ENCODE measurements around the gene BMP4. TPM values are rescaled to one million over a fixed set of nuclear protein-coding genes. Genes with fewer than 3 reads are reported as not detected.
A peak's percentile ranks its signal among the peaks of the same experiment; 100 is the strongest.

The BMP4 gene
- total and polyA plus RNA-seq, 10 of the 15 experiments (the other 5 are each of a cell fraction or from before 2014, with no cell fraction given): 0.11 to 1.8 (median 0.60) TPM; not detected in 1

GRCh38 chr14:53943751-53944083, 12.9 kb downstream of the BMP4 start:
- H3K27me3 ChIP-seq (replicated peaks in 1 of 2; ENCODE audit: control insufficient read depth in 2 of 2, insufficient read depth in 2 of 2, low read length in 1 of 2): peaks cover 0 to 3% of the 10 kb centered on the region in 2 experiments; a peak in 1 of 4 replicates
- no peaks in the 10 kb centered on the region for H3K36me3 ChIP-seq (ENCODE audit: control insufficient read depth in 2 of 2, insufficient read depth in 2 of 2, low read length in 1 of 2)
- H3K4me1 ChIP-seq (ENCODE audit: control insufficient read depth, insufficient read depth, low read length): no peaks in the 10 kb centered on the region
- CTCF ChIA-PET: interaction anchor here (1.6 kb wide), 1 partner anchor 385 kb away, joined by 3 read pairs; no protein-coding TSS in a partner anchor
- POLR2A ChIA-PET: interaction anchor here (0.6 kb wide), 1 partner anchor 1768 kb away, joined by 4 read pairs; no protein-coding TSS in a partner anchor
- SMC1A ChIA-PET (ENCODE audit: uncharacterized antibody, unreplicated experiment): no interaction called here
- H3K9ac ChIP-seq (ENCODE audit: control insufficient read depth, insufficient read depth, low read length): no peak overlapping the region
- no TSS peak for BruUV-seq (replicated peaks)
- ATAC-seq (no peak), FAIRE-seq (no peak), DNase-seq (ENCODE audit: low read depth, low spot score) (no peak)
- no peaks in the 10 kb centered on the region for H3K9me3 ChIP-seq (replicated peaks; ENCODE audit: control insufficient read depth, insufficient read depth, low read length)
- H3K27ac ChIP-seq (ENCODE audit: control insufficient read depth, insufficient read depth): no peak overlapping the region
- no peaks in the 10 kb centered on the region for H3K79me2 ChIP-seq (ENCODE audit: control insufficient read depth, insufficient read depth, low read length)
- TF ChIP-seq TARDBP (IDR thresholded peaks at IDR 0.05; ENCODE audit: borderline replicate concordance) (no peak), RUNX3 (IDR thresholded peaks at IDR 0.05; ENCODE audit: low read length) (peak; percentile 2; the same call in 1 of the 2 replicates)
- H4K20me1 ChIP-seq (ENCODE audit: control insufficient read depth, insufficient read depth): no peaks in the 10 kb centered on the region
- H2AFZ ChIP-seq (ENCODE audit: control insufficient read depth, low read depth, low read length): no peak overlapping the region
- no peak overlapping the region for H3K4me2 ChIP-seq (ENCODE audit: control insufficient read depth, insufficient read depth)
- RAD21 ChIA-PET (ENCODE audit: unreplicated experiment): no interaction called here
- intact Hi-C loops (cut with micrococcal nuclease; ENCODE audit: unreplicated experiment): no loop called here
- 3% methylated on average over 2 of the region's 2 CpGs for WGBS (ENCODE audit: insufficient coverage, insufficient replicate concordance, low lambda C conversion rate, missing lambda C conversion rate)
- in situ Hi-C loops (cut with MboI): no loop called here
- H3K4me3 ChIP-seq: no peak overlapping the region

- peaks cover 0 to 3% of the 10 kb centered on the region in 2 experiments; a peak in 1 of 4 replicates for H3K27me3 ChIP-seq (replicated peaks in 1 of 2; ENCODE audit: control insufficient read depth in 2 of 2, insufficient read depth in 2 of 2, low read length in 1 of 2)
- 5% methylated on average over 8 of the region's 8 CpGs for WGBS (ENCODE audit: insufficient coverage, insufficient replicate concordance, low lambda C conversion rate, missing lambda C conversion rate)
- RAD21 ChIA-PET (ENCODE audit: unreplicated experiment): no interaction called here
- FAIRE-seq: no peak
- no peak for ATAC-seq
- no peak overlapping the region for H3K4me3 ChIP-seq
- BruUV-seq (replicated peaks): no TSS peak
- H4K20me1 ChIP-seq (ENCODE audit: control insufficient read depth, insufficient read depth): no peaks in the 10 kb centered on the region
- CTCF ChIA-PET: interaction anchor here (1.6 kb wide), 1 partner anchor 386 kb away, joined by 3 read pairs; no protein-coding TSS in a partner anchor
- SMC1A ChIA-PET (ENCODE audit: uncharacterized antibody, unreplicated experiment): no interaction called here
- POLR2A ChIA-PET: interaction anchor here (0.6 kb wide), 1 partner anchor 1768 kb away, joined by 4 read pairs; no protein-coding TSS in a partner anchor
- H3K36me3 ChIP-seq (ENCODE audit: control insufficient read depth in 2 of 2, insufficient read depth in 2 of 2, low read length in 1 of 2): no peaks in the 10 kb centered on the region
- no peaks in the 10 kb centered on the region for H3K4me1 ChIP-seq (ENCODE audit: control insufficient read depth, insufficient read depth, low read length)
- intact Hi-C loops (cut with micrococcal nuclease; ENCODE audit: unreplicated experiment): no loop called here
- TF ChIP-seq RUNX3 (IDR thresholded peaks at IDR 0.05; ENCODE audit: low read length): 0 out of 2 replicates have a peak, but pooled peaks have one; percentile 9
- no peak for TF ChIP-seq ZNF622 (IDR thresholded peaks at IDR 0.05)
- DNase-seq (ENCODE audit: low read depth, low spot score): no peak
- H3K79me2 ChIP-seq (ENCODE audit: control insufficient read depth, insufficient read depth, low read length): no peaks in the 10 kb centered on the region
- in situ Hi-C loops (cut with MboI): no loop called here
- H3K4me2 ChIP-seq (ENCODE audit: control insufficient read depth, insufficient read depth): no peak overlapping the region
- no peak overlapping the region for H3K27ac ChIP-seq (ENCODE audit: control insufficient read depth, insufficient read depth)
- no peak overlapping the region for H2AFZ ChIP-seq (ENCODE audit: control insufficient read depth, low read depth, low read length)
- H3K9me3 ChIP-seq (replicated peaks; ENCODE audit: control insufficient read depth, insufficient read depth, low read length): no peaks in the 10 kb centered on the region
- no peak overlapping the region for H3K9ac ChIP-seq (ENCODE audit: control insufficient read depth, insufficient read depth, low read length)
Measured at GRCh38 chr14:53942970-53943750, 13.5 kb downstream of the BMP4 start.

All from GM12878 (cell line).